Measurements from ENCODE around the gene RHOBTB3.

RHOBTB3 gene

GRCh38 chr5:95733107-95733665, 2.0 kb downstream of the RHOBTB3 start:
- peak; percentile 28 for DNase-seq (ENCODE audit: low read depth, low spot score)
- in situ Hi-C loops (cut with HindIII; ENCODE audit: low sequenced_read_pairs): no loop called here
- TF ChIP-seq CTCF (IDR thresholded peaks at IDR 0.05; ENCODE audit: low read depth, low read length): no peak
- H3K4me3 ChIP-seq (ENCODE audit: low read depth, low read length): peak overlapping the region; percentile 90

GRCh38 chr5:95734187-95734586, 3.1 kb downstream of the RHOBTB3 start:
- H3K4me3 ChIP-seq (ENCODE audit: low read depth, low read length): peak overlapping the region; percentile 90
- no peak for TF ChIP-seq CTCF (IDR thresholded peaks at IDR 0.05; ENCODE audit: low read depth, low read length)
- in situ Hi-C loops (cut with HindIII; ENCODE audit: low sequenced_read_pairs): no loop called here
- no peak for DNase-seq (ENCODE audit: low read depth, low spot score)

GRCh38 chr5:95734906-95735305, 3.8 kb downstream of the RHOBTB3 start:
- in situ Hi-C loops (cut with HindIII; ENCODE audit: low sequenced_read_pairs): no loop called here
- peak; percentile 76 for DNase-seq (ENCODE audit: low read depth, low spot score)
- H3K4me3 ChIP-seq (ENCODE audit: low read depth, low read length): peak overlapping the region; percentile 90
- TF ChIP-seq CTCF (IDR thresholded peaks at IDR 0.05; ENCODE audit: low read depth, low read length): no peak

GRCh38 chr5:95735406-95735805, 4.3 kb downstream of the RHOBTB3 start:
- in situ Hi-C loops (cut with HindIII; ENCODE audit: low sequenced_read_pairs): no loop called here
- DNase-seq (ENCODE audit: low read depth, low spot score): no peak
- no peak for TF ChIP-seq CTCF (IDR thresholded peaks at IDR 0.05; ENCODE audit: low read depth, low read length)
- no peak overlapping the region for H3K4me3 ChIP-seq (ENCODE audit: low read depth, low read length)

- in situ Hi-C loops (cut with HindIII; ENCODE audit: low sequenced_read_pairs): no loop called here
- no peak overlapping the region for H3K4me3 ChIP-seq (ENCODE audit: low read depth, low read length)
- DNase-seq (ENCODE audit: low read depth, low spot score): no peak
- no peak for TF ChIP-seq CTCF (IDR thresholded peaks at IDR 0.05; ENCODE audit: low read depth, low read length)
Measured at GRCh38 chr5:95738072-95738471, 6.9 kb downstream of the RHOBTB3 start.

GRCh38 chr5:95738834-95739233, 7.7 kb downstream of the RHOBTB3 start:
- TF ChIP-seq CTCF (IDR thresholded peaks at IDR 0.05; ENCODE audit: low read depth, low read length): no peak
- in situ Hi-C loops (cut with HindIII; ENCODE audit: low sequenced_read_pairs): no loop called here
- no peak overlapping the region for H3K4me3 ChIP-seq (ENCODE audit: low read depth, low read length)
- DNase-seq (ENCODE audit: low read depth, low spot score): no peak

GRCh38 chr5:95739857-95740256, 8.7 kb downstream of the RHOBTB3 start:
- no peak for DNase-seq (ENCODE audit: low read depth, low spot score)
- H3K4me3 ChIP-seq (ENCODE audit: low read depth, low read length): no peak overlapping the region
- no peak for TF ChIP-seq CTCF (IDR thresholded peaks at IDR 0.05; ENCODE audit: low read depth, low read length)
- in situ Hi-C loops (cut with HindIII; ENCODE audit: low sequenced_read_pairs): no loop called here

Data from astrocyte of the spinal cord (primary cell).